Dendritic cell treated with granulocyte-macrophage colony-stimulating factor and Interleukin-4, amounts not matched to agents 40 ng/mL and 50 ng/mL, for 4 days (primary cell): Measurements from ENCODE around the gene NMNAT3.

Experiments
- H3K27ac Mint-ChIP-seq: one replicate; pipeline ENCODE4 v1.8.0; 2022; ENCODE audit warnings: mild to moderate bottlenecking, mixed read lengths
- H3K27me3 Mint-ChIP-seq: one replicate; pipeline ENCODE4 v1.8.0; 2022; ENCODE audit warnings: mild to moderate bottlenecking, mixed read lengths
- H3K36me3 Mint-ChIP-seq: one replicate; pipeline ENCODE4 v1.8.0; 2022; ENCODE audit warnings: low read depth, mixed read lengths
- H3K4me1 Mint-ChIP-seq: one replicate; pipeline ENCODE4 v1.8.0; 2022; ENCODE audit warnings: low read depth, mixed read lengths
- H3K4me3 Mint-ChIP-seq: one replicate; pipeline ENCODE4 v1.8.0; 2022; ENCODE audit warnings: mild to moderate bottlenecking, moderate library complexity, mixed read lengths
- H3K9me3 Mint-ChIP-seq: one replicate; pipeline ENCODE4 v1.8.0; 2022; ENCODE audit warnings: mixed read lengths
- intact Hi-C: fragments of 100-400 bp; cut with micrococcal nuclease; formaldehyde crosslinking; loops from one replicate; pipeline ENCODE4 v1.15.0; 2022

The NMNAT3 gene

DNA sequence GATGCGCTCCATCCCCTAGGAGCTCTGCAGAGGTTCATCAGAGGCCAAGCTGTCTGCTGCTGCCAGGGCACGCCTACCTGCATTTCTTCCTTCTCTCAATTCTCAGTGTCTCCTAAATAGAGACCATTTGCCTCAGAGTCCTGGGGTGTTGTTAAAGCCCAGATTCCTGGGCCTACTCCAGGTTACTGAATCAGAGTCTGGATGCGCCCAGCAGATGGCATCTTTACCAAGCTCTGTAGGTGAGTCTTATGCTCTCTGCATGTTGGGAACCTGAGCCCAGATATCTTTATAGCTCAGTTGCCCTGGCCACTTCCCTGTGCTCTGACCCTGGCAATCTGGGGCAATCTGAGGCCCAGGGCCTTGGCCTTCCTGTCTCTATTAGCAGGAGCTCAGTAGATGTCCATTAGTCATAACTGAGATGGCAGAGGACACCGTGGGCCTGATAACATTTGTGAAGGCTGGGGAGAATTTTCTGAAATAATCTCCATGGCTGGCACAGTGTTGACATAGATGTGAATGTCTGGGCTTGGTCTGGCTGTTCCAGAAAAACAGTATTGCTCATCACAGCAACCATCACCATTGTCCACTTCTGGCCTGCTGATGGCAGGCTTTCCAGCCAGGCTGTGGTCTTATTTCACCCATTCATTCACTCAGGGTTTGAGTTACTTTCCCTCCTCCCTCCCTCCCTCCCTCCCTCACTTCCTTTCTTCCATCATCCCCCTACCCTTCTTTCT lies 125.0 kb downstream of the NMNAT3 start:
- no peaks in the 10 kb centered on the region for H3K9me3 Mint-ChIP-seq
- peaks cover 10% of the 10 kb centered on the region for H3K27me3 Mint-ChIP-seq
- H3K4me3 Mint-ChIP-seq: no peak overlapping the region
- intact Hi-C loops: no loop called here
- H3K4me1 Mint-ChIP-seq: peaks cover 20% of the 10 kb centered on the region
- H3K36me3 Mint-ChIP-seq: no peaks in the 10 kb centered on the region
- H3K27ac Mint-ChIP-seq: no peak overlapping the region

DNA sequence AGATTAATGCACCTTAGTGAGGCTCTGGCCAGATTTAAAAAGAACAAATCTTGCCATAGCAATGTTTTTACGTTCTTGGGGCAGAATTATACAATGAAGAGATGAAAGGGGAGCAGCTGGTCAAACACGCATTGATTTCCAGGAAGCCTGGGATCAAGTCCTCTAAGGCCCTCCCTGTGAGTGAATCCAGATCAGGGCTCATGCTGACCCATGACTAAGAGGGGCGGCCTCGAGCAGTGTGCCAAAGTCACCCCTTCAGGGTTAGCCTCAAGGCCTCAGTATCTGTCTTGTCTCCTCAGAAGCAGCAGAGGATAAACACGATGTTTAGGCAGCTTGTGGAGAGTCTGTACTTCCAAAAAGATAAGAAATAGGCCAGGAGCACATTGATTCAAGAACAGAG lies 129.0 kb downstream of the NMNAT3 start:
- Mint-ChIP-seq H3K27ac (no peak overlapping the region), H3K36me3 (no peaks in the 10 kb centered on the region), H3K27me3 (peaks cover 8% of the 10 kb centered on the region), H3K4me3 (no peak overlapping the region), H3K9me3 (no peaks in the 10 kb centered on the region), H3K4me1 (peaks cover 6% of the 10 kb centered on the region)
- intact Hi-C loops: no loop called here

- intact Hi-C loops: no loop called here
- H3K4me3 Mint-ChIP-seq: no peak overlapping the region
- H3K4me1 Mint-ChIP-seq: peaks cover 6% of the 10 kb centered on the region
- H3K36me3 Mint-ChIP-seq: no peaks in the 10 kb centered on the region
- H3K9me3 Mint-ChIP-seq: no peaks in the 10 kb centered on the region
- peaks cover 13% of the 10 kb centered on the region for H3K27me3 Mint-ChIP-seq
- H3K27ac Mint-ChIP-seq: no peak overlapping the region
These were observed 130.1 kb downstream of the NMNAT3 start for GRCh38 chr3:139547666-139548065.

DNA sequence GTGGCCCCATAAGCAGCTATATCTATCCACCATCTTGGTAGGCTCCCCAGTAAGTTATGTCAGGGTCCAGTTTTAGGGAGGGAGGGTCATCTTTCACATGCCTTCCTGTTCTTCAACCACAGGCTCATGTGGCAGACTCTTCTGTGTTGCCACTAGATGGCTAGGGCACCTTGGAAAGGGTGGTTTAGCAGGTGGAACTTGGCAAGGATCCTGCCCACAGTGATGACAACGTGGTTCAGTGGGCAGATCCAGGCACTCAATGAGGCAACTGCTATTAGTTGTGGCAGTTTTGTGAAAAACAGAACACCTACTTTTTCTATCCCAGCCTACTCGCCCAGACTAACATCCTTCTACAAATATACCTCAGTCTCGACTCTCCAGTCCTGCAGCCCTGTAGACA lies 131.0 kb downstream of the NMNAT3 start:
- H3K27me3 Mint-ChIP-seq: peaks cover 22% of the 10 kb centered on the region
- no peaks in the 10 kb centered on the region for H3K36me3 Mint-ChIP-seq
- peaks cover 6% of the 10 kb centered on the region for H3K4me1 Mint-ChIP-seq
- no peak overlapping the region for H3K4me3 Mint-ChIP-seq
- no peak overlapping the region for H3K27ac Mint-ChIP-seq
- H3K9me3 Mint-ChIP-seq: no peaks in the 10 kb centered on the region
- intact Hi-C loops: no loop called here

- Mint-ChIP-seq H3K27ac (no peak overlapping the region), H3K27me3 (peaks cover 65% of the 10 kb centered on the region), H3K4me1 (peaks cover 15% of the 10 kb centered on the region), H3K36me3 (no peaks in the 10 kb centered on the region), H3K9me3 (no peaks in the 10 kb centered on the region), H3K4me3 (no peak overlapping the region)
- intact Hi-C loops: no loop called here
These were observed 136.1 kb downstream of the NMNAT3 start for GRCh38 chr3:139541532-139542288.

DNA sequence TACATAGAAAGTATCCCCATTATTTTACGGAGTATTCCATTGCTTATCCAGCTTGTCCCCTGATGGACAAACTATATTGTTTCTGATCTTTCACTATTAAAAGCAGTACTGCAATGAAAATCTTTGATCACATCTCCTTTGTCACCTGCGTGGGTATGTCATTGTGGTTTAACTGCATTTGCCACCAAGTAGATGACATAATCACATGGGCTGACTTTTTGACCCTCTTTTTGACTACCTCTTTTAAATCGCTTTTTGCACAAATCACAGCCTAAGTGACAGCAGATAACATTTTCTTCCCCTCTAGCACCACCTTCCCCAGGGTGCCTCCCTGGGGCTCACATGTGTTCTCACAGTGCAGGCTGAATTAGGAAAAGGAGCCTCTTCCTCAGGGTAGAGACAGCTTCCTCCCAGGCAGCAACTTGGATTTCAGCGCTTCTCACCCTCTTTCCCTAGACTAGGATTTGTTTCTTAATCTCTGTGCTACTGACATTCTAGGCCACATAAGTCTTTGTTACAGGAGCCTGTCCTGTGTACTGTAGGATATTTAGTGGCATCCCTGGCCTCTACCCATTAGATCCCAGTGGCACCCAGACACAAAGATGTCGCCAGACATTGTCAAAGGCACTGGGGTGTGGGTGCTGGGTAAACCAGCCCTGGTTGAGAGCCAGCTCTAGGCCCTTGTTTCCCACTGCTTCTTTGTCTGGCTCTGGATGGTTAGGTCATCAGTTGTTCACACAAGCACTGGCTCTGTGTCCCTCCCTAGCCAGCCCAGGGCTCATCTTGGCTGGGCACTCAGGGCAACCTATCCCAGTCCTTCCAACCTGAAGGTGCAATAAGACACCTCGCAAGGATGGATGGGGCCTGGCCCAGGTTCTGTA lies 136.9 kb downstream of the NMNAT3 start:
- intact Hi-C loops: no loop called here
- H3K36me3 Mint-ChIP-seq: no peaks in the 10 kb centered on the region
- no peaks in the 10 kb centered on the region for H3K9me3 Mint-ChIP-seq
- peaks cover 15% of the 10 kb centered on the region for H3K4me1 Mint-ChIP-seq
- no peak overlapping the region for H3K4me3 Mint-ChIP-seq
- peaks cover 71% of the 10 kb centered on the region for H3K27me3 Mint-ChIP-seq
- H3K27ac Mint-ChIP-seq: no peak overlapping the region

DNA sequence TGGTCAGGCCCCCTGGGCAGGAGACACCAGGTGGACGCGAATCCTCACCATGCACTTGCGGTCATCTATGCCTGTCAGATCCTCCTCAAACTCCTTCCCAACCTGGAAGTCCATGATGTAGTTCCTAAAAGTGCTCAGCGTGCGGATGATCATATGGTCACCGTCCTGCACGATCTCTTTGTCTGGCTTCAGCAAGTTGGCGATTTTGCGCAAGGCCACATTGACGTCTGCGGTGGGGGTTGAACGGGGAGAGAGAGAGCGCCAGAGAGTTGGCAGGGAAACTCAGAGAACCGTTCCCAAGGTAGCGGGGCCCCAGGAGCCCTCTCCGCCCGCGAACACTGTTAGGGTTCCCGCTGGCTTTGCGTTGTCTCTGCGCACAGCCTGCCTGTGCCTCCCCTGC lies 139.0 kb downstream of the NMNAT3 start:
- Mint-ChIP-seq H3K4me1 (peaks cover 15% of the 10 kb centered on the region), H3K27me3 (peaks cover 77% of the 10 kb centered on the region), H3K9me3 (no peaks in the 10 kb centered on the region), H3K36me3 (no peaks in the 10 kb centered on the region), H3K4me3 (peak overlapping the region; percentile 77), H3K27ac (peak overlapping the region; percentile 52)
- intact Hi-C loops: no loop called here

- H3K36me3 Mint-ChIP-seq: no peaks in the 10 kb centered on the region
- no peak overlapping the region for H3K27ac Mint-ChIP-seq
- peaks cover 76% of the 10 kb centered on the region for H3K27me3 Mint-ChIP-seq
- peaks cover 15% of the 10 kb centered on the region for H3K4me1 Mint-ChIP-seq
- H3K9me3 Mint-ChIP-seq: no peaks in the 10 kb centered on the region
- intact Hi-C loops: no loop called here
- no peak overlapping the region for H3K4me3 Mint-ChIP-seq
These were observed 139.8 kb downstream of the NMNAT3 start for GRCh38 chr3:139537795-139538621.

DNA sequence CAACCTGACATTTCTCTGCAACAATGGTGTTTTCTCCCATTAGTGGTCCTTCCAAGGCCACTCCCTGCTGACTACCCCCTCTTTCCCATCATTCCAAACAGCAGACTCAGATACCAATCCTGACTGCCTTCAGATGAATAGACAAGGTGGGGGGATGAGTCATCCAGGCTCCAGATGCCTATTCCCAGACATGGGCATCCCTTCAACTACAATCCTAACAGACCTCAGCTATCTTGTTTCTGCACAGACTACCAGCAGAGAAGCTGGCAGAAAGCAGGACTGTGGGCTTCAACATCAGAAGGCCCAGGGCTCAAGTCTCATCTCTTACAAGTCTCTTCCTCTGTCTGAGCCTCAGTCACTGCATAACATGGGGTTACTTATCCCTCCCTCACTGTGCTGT lies 140.4 kb downstream of the NMNAT3 start:
- intact Hi-C loops: no loop called here
- Mint-ChIP-seq H3K4me1 (peaks cover 15% of the 10 kb centered on the region), H3K9me3 (no peaks in the 10 kb centered on the region), H3K27ac (no peak overlapping the region), H3K36me3 (no peaks in the 10 kb centered on the region), H3K27me3 (peaks cover 72% of the 10 kb centered on the region), H3K4me3 (no peak overlapping the region)

DNA sequence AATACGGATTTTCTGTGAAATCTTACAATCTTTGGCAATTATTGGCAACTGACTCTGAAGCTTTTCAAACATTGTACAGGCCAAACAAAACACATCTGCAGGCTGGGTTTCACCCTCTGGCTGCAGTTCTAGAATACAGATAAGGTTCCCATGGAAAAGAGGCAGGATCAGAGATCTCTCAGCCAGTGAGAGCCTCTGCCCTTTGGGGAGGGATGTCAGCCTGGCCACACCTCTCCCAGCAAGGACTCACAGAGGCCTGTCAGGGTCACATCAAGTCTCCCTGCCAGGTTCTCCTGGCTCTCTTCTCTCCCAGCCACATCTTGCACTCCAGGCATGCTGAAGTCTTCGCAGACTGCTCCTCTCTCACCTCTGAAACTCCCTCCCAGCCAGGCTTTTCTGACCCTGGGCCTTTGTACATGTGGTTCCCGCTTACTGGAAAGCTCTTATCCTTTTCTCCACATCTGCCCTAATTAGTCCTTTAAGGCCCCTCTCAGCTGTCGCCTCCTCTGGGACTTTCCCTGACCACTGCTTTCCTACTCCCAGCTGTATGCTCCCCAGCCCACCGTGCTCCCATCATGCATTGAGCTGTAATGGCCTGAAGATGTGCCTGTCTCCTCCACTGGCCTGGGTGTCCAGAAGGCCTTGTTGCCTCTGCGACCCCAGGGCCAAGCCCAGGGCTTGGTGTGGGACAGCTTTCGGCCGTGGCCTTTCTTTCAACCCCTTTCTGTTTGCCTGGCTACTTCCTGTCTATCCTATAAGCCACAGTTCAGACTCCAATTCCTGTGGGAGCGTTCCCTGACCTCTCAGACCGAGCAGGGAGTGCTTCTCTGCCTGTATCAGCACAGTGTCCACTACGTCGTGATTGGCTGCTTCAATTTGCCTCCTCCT lies 142.5 kb downstream of the NMNAT3 start:
- H3K36me3 Mint-ChIP-seq: no peaks in the 10 kb centered on the region
- H3K4me3 Mint-ChIP-seq: no peak overlapping the region
- intact Hi-C loops: no loop called here
- peaks cover 8% of the 10 kb centered on the region for H3K4me1 Mint-ChIP-seq
- peaks cover 52% of the 10 kb centered on the region for H3K27me3 Mint-ChIP-seq
- H3K27ac Mint-ChIP-seq: no peak overlapping the region
- no peaks in the 10 kb centered on the region for H3K9me3 Mint-ChIP-seq

- Mint-ChIP-seq H3K4me1 (peaks cover 8% of the 10 kb centered on the region), H3K36me3 (no peaks in the 10 kb centered on the region), H3K27me3 (peaks cover 45% of the 10 kb centered on the region), H3K9me3 (no peaks in the 10 kb centered on the region), H3K4me3 (no peak overlapping the region), H3K27ac (no peak overlapping the region)
- intact Hi-C loops: no loop called here
These were observed 143.3 kb downstream of the NMNAT3 start for GRCh38 chr3:139534455-139534812.

DNA sequence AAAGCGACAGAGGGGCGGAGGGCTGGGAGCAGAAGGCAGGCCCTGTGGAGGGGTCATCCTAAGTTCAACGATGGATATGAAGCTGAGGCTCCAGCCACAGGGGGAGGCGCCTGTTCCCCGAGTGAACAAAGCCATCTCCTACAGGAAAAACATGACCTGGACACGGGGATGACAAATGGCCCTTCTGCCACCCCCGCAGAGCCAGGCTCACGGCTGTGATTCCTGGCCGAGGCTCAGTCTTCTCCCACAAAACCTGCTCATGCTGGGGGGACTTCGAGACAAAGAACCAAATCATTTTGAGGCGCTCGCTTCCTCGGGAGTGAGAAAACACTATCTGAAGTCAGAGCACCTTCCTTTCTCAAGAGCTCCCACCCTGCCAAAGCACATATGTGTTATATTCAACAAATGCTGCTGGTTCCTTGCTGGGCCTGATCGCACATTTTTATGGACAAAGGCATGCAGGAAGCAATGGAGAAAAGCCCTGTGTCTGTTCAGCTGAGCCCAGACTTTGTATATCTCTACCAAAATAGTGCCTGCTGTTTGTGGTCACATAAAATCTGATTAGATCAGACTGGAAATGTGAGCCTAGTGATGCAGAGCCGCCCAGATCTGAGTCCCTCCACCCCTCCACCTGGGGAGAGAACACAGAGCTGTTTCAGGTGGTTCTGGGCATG lies 143.9 kb downstream of the NMNAT3 start:
- intact Hi-C loops: no loop called here
- H3K27ac Mint-ChIP-seq: no peak overlapping the region
- no peaks in the 10 kb centered on the region for H3K9me3 Mint-ChIP-seq
- peaks cover 3% of the 10 kb centered on the region for H3K4me1 Mint-ChIP-seq
- H3K4me3 Mint-ChIP-seq: no peak overlapping the region
- H3K27me3 Mint-ChIP-seq: peaks cover 40% of the 10 kb centered on the region
- no peaks in the 10 kb centered on the region for H3K36me3 Mint-ChIP-seq
